Testis (tissue), 2 donors: ENCODE data around the gene MPG.

Experiments used
- CTCF ChIP-seq, 3 experiments: fragments of 450-650 bp in 2 of 3; fragments of 200-600 bp in 1 of 3; sonication (generic) in 1 of 3; IDR thresholded peaks; one replicate each; pipeline ENCODE4 v1.5.1; 2016 to 2019; ENCODE audit warnings: antibody characterized with exemption in 3 of 3, mild to moderate bottlenecking in 2 of 3, moderate library complexity in 1 of 3
- POLR2A ChIP-seq: fragments of 450-650 bp; IDR thresholded peaks from one replicate; pipeline ENCODE4 v1.6.1; 2017; ENCODE audit warnings: antibody characterized with exemption, mild to moderate bottlenecking, moderate library complexity

DNA sequence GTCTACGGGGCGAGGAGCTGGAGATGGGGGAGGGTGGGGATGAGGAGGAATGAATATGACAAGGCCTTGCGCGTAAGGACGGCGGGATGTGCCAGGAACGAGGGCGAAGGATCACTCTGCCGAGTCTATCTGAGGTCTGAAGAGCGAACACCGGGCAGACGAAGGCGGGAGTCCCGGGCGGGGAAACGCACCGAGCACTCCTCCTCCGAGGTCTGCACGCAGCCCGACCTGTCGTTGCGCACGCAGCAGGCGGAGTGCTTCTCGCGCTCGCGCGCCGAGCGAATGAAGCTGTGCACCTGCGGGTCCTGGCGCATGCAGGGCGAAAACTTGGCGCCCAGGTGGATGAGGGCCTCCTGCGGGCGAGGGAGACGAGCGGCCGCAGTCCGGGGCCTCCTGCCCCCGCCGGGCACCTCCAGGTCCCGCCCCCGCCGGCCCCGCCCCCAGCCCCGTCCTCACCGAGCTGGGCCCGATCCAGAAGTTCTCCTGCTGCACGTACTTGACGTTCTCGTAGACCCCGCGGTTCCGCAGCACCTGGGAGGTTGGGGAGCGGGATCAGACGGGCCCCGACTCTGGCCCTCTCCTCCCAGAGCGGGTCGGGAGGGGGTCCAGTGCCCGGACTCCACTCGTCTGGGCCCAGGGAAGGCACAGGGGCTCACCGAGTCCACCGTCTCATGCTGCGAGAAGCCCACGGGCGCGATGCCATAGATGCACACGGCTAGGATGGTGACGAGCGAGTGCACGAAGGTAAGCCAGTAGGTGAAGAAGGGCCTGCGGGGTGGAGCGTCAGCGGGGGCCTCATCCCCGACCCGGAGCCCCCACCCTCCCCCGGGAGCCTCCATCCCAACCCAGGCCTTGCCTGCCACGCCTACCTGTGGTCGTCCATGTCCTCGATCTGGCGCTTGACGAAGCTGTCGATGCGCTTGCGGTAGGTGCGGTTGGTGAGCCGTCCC lies 16.8 kb upstream of the MPG start:
- TF ChIP-seq POLR2A: no peak
- no peak for TF ChIP-seq CTCF (IDR thresholded peaks at IDR 0.05)
